Measurements from ENCODE around the gene NACAD.

NACAD gene

DNA sequence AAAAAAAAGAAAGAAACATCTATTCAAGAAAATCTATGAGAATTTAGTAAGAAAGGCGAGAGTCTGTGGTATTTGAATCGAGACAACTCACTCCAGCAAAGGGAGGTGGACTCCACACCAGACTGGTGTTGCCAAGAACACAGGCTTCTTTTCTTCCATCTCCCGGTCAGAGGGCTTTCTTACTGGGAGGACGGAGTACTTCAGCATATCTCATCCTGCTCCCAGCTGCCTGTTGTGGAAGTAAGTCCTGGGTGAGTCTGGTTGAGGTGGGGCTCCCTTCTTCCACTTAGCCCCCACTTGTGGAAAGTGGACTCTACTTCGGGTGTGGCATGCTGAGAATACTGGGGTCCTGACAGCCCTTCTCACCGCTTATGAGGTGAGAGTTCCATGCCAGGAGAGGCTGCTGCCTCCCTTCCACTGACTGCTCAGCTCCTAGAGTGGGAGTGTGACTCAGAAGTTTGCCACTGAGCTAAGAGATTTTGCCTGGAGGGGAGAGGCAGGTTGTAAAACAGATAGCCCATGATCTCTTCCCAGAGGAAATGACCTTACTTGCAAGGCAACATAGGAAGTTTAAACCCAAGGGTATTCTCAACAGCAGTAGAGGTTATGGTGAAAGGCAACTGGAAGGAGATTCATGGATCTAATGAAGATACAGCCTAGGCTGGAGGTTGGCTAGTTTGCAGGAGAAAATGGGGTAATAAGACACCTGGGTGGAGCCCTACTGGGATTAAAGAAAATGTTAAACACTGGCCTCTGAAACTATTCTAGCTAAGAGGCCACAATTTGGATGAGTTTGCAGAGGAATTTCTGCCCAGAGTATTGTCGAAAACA is 3.5 kb upstream of the NACAD start:
- Histone ChIP-seq H4K8ac (ENCODE audit: low read depth, low read length) (no peak overlapping the region), H3K9ac (ENCODE audit: low read depth, low read length, poor library complexity) (no peak overlapping the region), H3K23ac (ENCODE audit: low read depth, low read length, poor library complexity) (no peak overlapping the region), H3K27me3 (ENCODE audit: control insufficient read depth in 3 of 3, insufficient read depth in 3 of 3, low read depth in 1 of 3, low read length in 3 of 3) (peaks cover 0 to 10% (median 4%) of the 10 kb centered on the region in 3 experiments), H3K4me2 (ENCODE audit: insufficient read depth, low read length, poor library complexity, severe bottlenecking) (no peak overlapping the region), H2BK5ac (ENCODE audit: low read length) (no peak overlapping the region), H2BK12ac (ENCODE audit: low read length) (no peak overlapping the region), H3K36me3 (replicated peaks in 1 of 2; ENCODE audit: control insufficient read depth in 2 of 2, insufficient read depth in 2 of 2, low read length in 2 of 2) (no peaks in the 10 kb centered on the region), H3K4ac (ENCODE audit: low read length) (no peak overlapping the region), H3K79me1 (ENCODE audit: low read depth, low read length) (no peaks in the 10 kb centered on the region), H3K4me1 (ENCODE audit: control insufficient read depth in 2 of 2, insufficient read depth in 1 of 2, low read depth in 1 of 2, low read length in 2 of 2) (peaks cover 2 to 8% of the 10 kb centered on the region in 2 donors), H3K4me3 (ENCODE audit: low read length in 2 of 2) (no peak overlapping the region), H3K18ac (ENCODE audit: low read length) (no peak overlapping the region), H3K9me3 (replicated peaks in 1 of 2; ENCODE audit: control insufficient read depth in 2 of 2, insufficient read depth in 1 of 2, low read depth in 1 of 2, low read length in 2 of 2) (no peaks in the 10 kb centered on the region), H2BK15ac (ENCODE audit: low read length) (no peak overlapping the region), H3K27ac (replicated peaks; ENCODE audit: low read length) (no peak overlapping the region), H2BK120ac (ENCODE audit: low read depth, low read length) (no peak overlapping the region), H2AK5ac (ENCODE audit: low read depth, low read length) (no peak overlapping the region), H3K14ac (ENCODE audit: low read length) (no peak overlapping the region), H4K91ac (ENCODE audit: low read depth, low read length, poor library complexity) (no peak overlapping the region), H2AFZ (ENCODE audit: low read length) (no peak overlapping the region)
- no peak for DNase-seq (ENCODE audit: low spot score)
- no CpG with 5 or more reads among the region's 7 CpGs for WGBS, 2 donors (ENCODE audit: extremely low coverage in 2 of 2, insufficient read length in 2 of 2, insufficient replicate concordance in 1 of 2)

DNA sequence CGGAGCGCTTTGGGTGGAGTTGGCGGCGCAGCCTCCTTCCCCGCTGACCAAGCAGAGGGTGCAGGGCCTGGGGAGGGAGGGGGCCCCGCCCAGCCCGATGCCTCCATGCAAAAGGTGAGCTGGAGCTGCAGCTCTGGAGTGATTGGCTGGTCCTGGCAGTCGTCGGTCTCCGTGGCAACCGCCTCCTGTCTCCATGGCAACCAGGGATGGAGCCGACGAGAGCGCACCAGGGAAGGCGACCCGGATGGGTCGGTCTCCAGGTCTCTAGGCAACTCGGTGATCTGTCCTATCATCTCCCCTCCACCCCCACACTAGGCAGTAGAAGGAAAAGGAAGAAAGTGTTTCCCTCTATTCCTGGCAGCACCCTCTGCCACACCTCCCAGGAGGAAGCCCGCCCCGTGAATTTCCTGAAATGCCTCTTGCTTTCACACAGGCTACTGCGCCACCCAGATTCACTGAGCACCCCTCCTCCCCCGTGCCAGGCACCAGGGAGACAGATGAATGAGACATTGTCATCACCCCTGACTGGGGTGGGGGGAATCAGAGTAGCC is 647 bp upstream of the NACAD start:
- Histone ChIP-seq H3K23ac (ENCODE audit: low read depth, low read length, poor library complexity) (peak overlapping the region; percentile 31), H2BK12ac (ENCODE audit: low read length) (no peak overlapping the region), H3K4me2 (ENCODE audit: insufficient read depth, low read length, poor library complexity, severe bottlenecking) (peak overlapping the region; percentile 87), H3K4me3 (ENCODE audit: low read length in 2 of 2) (peak overlapping the region; percentile 48 to 81), H2BK15ac (ENCODE audit: low read length) (no peak overlapping the region), H2BK120ac (ENCODE audit: low read depth, low read length) (no peak overlapping the region), H3K79me1 (ENCODE audit: low read depth, low read length) (peaks cover 2% of the 10 kb centered on the region), H3K9me3 (replicated peaks in 1 of 2; ENCODE audit: control insufficient read depth in 2 of 2, insufficient read depth in 1 of 2, low read depth in 1 of 2, low read length in 2 of 2) (no peaks in the 10 kb centered on the region), H3K4me1 (ENCODE audit: control insufficient read depth in 2 of 2, insufficient read depth in 1 of 2, low read depth in 1 of 2, low read length in 2 of 2) (peaks cover 2 to 8% of the 10 kb centered on the region in 2 donors), H3K4ac (ENCODE audit: low read length) (no peak overlapping the region), H3K27ac (replicated peaks; ENCODE audit: low read length) (no peak overlapping the region), H3K14ac (ENCODE audit: low read length) (no peak overlapping the region), H2BK5ac (ENCODE audit: low read length) (no peak overlapping the region), H2AFZ (ENCODE audit: low read length) (peak overlapping the region; percentile 89), H3K9ac (ENCODE audit: low read depth, low read length, poor library complexity) (no peak overlapping the region), H4K8ac (ENCODE audit: low read depth, low read length) (no peak overlapping the region), H4K91ac (ENCODE audit: low read depth, low read length, poor library complexity) (no peak overlapping the region), H3K27me3 (ENCODE audit: control insufficient read depth in 3 of 3, insufficient read depth in 3 of 3, low read depth in 1 of 3, low read length in 3 of 3) (peaks cover 0 to 10% (median 4%) of the 10 kb centered on the region in 3 experiments), H3K18ac (ENCODE audit: low read length) (no peak overlapping the region), H2AK5ac (ENCODE audit: low read depth, low read length) (no peak overlapping the region), H3K36me3 (replicated peaks in 1 of 2; ENCODE audit: control insufficient read depth in 2 of 2, insufficient read depth in 2 of 2, low read length in 2 of 2) (no peaks in the 10 kb centered on the region)
- DNase-seq (ENCODE audit: low spot score): peak; percentile 79
- no CpG with 5 or more reads among the region's 22 CpGs for WGBS, 2 donors (ENCODE audit: extremely low coverage in 2 of 2, insufficient read length in 2 of 2, insufficient replicate concordance in 1 of 2)

DNA sequence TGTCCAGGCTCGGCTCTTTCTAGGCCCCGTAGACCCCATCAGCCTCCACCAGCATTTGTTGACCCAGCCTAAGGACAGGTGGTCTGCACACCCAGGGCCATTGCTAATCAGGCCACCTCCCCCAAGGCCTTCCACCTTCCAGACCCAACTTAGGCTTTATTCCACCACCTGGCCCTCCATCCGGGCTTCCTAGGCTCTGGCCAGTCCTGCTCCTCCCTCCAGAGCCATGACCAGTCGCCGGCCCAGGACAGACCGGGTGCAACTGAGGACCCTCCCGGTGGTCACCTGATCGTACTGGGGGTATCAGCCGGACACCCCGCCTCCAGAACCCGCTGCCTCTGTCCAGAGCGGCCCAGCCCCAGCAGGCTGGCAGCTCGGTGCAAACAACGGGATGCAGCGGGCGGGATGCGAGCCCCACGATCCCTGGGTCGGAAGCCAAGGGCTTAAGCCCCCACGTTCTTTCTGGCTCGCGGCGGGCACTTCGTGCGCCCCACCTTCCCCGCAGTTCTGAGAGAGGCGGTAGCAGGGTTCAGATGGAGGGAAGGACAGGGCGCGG is 545 bp downstream of the NACAD start:
- H2BK15ac ChIP-seq (ENCODE audit: low read length): no peak overlapping the region
- peak overlapping the region; percentile 60 for H3K9ac ChIP-seq (ENCODE audit: low read depth, low read length, poor library complexity)
- peak overlapping the region; percentile 89 for H3K18ac ChIP-seq (ENCODE audit: low read length)
- no peaks in the 10 kb centered on the region for H3K36me3 ChIP-seq (replicated peaks in 1 of 2; ENCODE audit: control insufficient read depth in 2 of 2, insufficient read depth in 2 of 2, low read length in 2 of 2)
- H3K4ac ChIP-seq (ENCODE audit: low read length): no peak overlapping the region
- DNase-seq (ENCODE audit: low spot score): no peak
- no peak overlapping the region for H2BK120ac ChIP-seq (ENCODE audit: low read depth, low read length)
- H3K9me3 ChIP-seq (replicated peaks in 1 of 2; ENCODE audit: control insufficient read depth in 2 of 2, insufficient read depth in 1 of 2, low read depth in 1 of 2, low read length in 2 of 2): no peaks in the 10 kb centered on the region
- no CpG with 5 or more reads among the region's 29 CpGs for WGBS, 2 donors (ENCODE audit: extremely low coverage in 2 of 2, insufficient read length in 2 of 2, insufficient replicate concordance in 1 of 2)
- H3K79me1 ChIP-seq (ENCODE audit: low read depth, low read length): peaks cover 2% of the 10 kb centered on the region
- peak overlapping the region; percentile 89 for H2AFZ ChIP-seq (ENCODE audit: low read length)
- no peak overlapping the region for H4K8ac ChIP-seq (ENCODE audit: low read depth, low read length)
- H4K91ac ChIP-seq (ENCODE audit: low read depth, low read length, poor library complexity): no peak overlapping the region
- H3K4me3 ChIP-seq (ENCODE audit: low read length in 2 of 2): peak overlapping the region; percentile 48 to 81
- H3K27ac ChIP-seq (replicated peaks; ENCODE audit: low read length): no peak overlapping the region
- no peak overlapping the region for H3K14ac ChIP-seq (ENCODE audit: low read length)
- no peak overlapping the region for H2BK12ac ChIP-seq (ENCODE audit: low read length)
- peaks cover 2 to 8% of the 10 kb centered on the region in 2 donors for H3K4me1 ChIP-seq (ENCODE audit: control insufficient read depth in 2 of 2, insufficient read depth in 1 of 2, low read depth in 1 of 2, low read length in 2 of 2)
- H3K23ac ChIP-seq (ENCODE audit: low read depth, low read length, poor library complexity): no peak overlapping the region
- H2BK5ac ChIP-seq (ENCODE audit: low read length): no peak overlapping the region
- H2AK5ac ChIP-seq (ENCODE audit: low read depth, low read length): peak overlapping the region; percentile 86
- peak overlapping the region; percentile 87 for H3K4me2 ChIP-seq (ENCODE audit: insufficient read depth, low read length, poor library complexity, severe bottlenecking)
- peaks cover 0 to 10% (median 4%) of the 10 kb centered on the region in 3 experiments for H3K27me3 ChIP-seq (ENCODE audit: control insufficient read depth in 3 of 3, insufficient read depth in 3 of 3, low read depth in 1 of 3, low read length in 3 of 3)

Data from neuronal stem cell (in vitro differentiated cells).